Mammary epithelial cell (primary cell): ENCODE data around the gene CCP110.

Experiments
- CTCF ChIP-seq, 2 donors: IDR thresholded peaks in 1 of 2; conservative IDR thresholded peaks in 1 of 2; 2 replicates each; pipeline ENCODE4 v1.5.1; 2011 to 2012; ENCODE audit warnings: inconsistent platforms in 2 of 2, low read length in 2 of 2, mild to moderate bottlenecking in 2 of 2, control low read depth in 1 of 2, low read depth in 1 of 2; ENCODE audit not compliant: insufficient read depth in 1 of 2; ENCODE audit errors: extremely low read depth in 1 of 2
- EZH2 ChIP-seq: IDR thresholded peaks from 2 replicates; pipeline ENCODE4 v1.6.1; 2012; ENCODE audit warnings: low read length, inconsistent platforms, borderline replicate concordance

- TF ChIP-seq CTCF (conservative IDR thresholded peaks at IDR 0.05 in 1 of 2, IDR thresholded peaks at IDR 0.05 in 1 of 2; ENCODE audit: extremely low read depth in 1 of 2, insufficient read depth in 1 of 2, low read depth in 1 of 2, low read length in 2 of 2) (no peak), EZH2 (no peak)
Measured at GRCh38 chr16:19512297-19512696, 11.4 kb upstream of the CCP110 start.
